ENCODE measurements around the gene FKBP1A. TPM values are rescaled to one million over a fixed set of nuclear protein-coding genes. Genes with fewer than 3 reads are reported as not detected.

FKBP1A gene
- total and polyA plus RNA-seq, 8 donors: 33.0 to 283 (median 149) TPM

DNA sequence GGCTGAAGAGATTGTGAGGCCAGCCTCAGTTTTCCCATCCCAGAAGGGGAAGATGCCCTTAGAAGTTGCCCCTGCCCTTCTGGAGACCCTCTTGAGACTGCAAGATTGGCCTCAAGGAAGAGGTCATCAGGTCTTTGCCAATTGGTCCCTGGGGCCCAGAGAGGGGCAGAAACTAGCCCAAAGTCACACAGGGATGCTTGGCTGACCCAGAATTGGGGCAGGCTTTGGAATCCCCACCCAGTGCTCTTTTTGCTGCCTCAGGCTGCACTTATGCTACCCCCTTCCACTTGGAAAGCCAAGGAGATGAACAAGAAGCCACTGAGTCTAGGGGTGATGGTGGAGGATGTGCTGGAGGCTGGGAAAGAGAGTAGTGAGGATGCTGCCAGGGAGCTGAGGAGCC lies 24.9 kb upstream of the FKBP1A start:
- DNase-seq: no peak
- no peak overlapping the region for H3K27ac ChIP-seq
- H3K36me3 ChIP-seq: no peaks in the 10 kb centered on the region
- intact Hi-C loops (cut with DNase I; ENCODE audit: low total_unique reads): no loop called here
- no peaks in the 10 kb centered on the region for H3K4me1 ChIP-seq
- no peak overlapping the region for H3K4me3 ChIP-seq
- peaks cover 0 to 9% (median 8%) of the 10 kb centered on the region in 4 donors for H3K9me3 ChIP-seq
- peaks cover 0 to 22% (median 0%) of the 10 kb centered on the region in 3 donors for H3K27me3 ChIP-seq
- no peak for TF ChIP-seq POLR2AphosphoS5 (IDR thresholded peaks at IDR 0.05)
- no peak for TF ChIP-seq EP300 (IDR thresholded peaks at IDR 0.05)
- TF ChIP-seq, protein P1, sequence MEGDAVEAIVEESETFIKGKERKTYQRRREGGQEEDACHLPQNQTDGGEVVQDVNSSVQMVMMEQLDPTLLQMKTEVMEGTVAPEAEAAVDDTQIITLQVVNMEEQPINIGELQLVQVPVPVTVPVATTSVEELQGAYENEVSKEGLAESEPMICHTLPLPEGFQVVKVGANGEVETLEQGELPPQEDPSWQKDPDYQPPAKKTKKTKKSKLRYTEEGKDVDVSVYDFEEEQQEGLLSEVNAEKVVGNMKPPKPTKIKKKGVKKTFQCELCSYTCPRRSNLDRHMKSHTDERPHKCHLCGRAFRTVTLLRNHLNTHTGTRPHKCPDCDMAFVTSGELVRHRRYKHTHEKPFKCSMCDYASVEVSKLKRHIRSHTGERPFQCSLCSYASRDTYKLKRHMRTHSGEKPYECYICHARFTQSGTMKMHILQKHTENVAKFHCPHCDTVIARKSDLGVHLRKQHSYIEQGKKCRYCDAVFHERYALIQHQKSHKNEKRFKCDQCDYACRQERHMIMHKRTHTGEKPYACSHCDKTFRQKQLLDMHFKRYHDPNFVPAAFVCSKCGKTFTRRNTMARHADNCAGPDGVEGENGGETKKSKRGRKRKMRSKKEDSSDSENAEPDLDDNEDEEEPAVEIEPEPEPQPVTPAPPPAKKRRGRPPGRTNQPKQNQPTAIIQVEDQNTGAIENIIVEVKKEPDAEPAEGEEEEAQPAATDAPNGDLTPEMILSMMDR (IDR thresholded peaks at IDR 0.05): no peak
- TF ChIP-seq POLR2A (IDR thresholded peaks at IDR 0.05): no peak

DNA sequence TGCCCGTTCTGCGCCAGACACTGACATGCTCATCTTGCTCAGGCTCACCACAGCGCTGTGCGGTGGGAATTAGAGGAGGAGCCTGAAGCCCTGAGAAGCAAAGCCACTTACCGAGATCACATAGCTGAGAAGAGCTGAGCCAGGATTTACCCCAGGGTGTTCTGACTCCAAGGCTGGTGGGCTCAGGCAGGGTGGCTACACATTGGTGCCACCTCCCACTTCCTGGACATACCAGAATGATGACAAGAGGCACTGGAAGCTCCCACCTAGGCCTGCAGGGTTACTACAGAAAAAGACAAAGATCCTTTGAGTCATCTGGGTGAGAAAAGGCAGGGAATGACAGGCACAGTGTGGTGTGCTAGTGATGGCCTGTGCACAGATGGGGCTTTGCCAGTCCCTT lies 24.4 kb upstream of the FKBP1A start:
- TF ChIP-seq EP300 (IDR thresholded peaks at IDR 0.05) (no peak), POLR2A (IDR thresholded peaks at IDR 0.05) (no peak), POLR2AphosphoS5 (IDR thresholded peaks at IDR 0.05) (no peak)
- TF ChIP-seq, protein P1 (IDR thresholded peaks at IDR 0.05): no peak
- Histone ChIP-seq H3K36me3 (no peaks in the 10 kb centered on the region), H3K27ac (no peak overlapping the region), H3K27me3 (peaks cover 0 to 17% (median 0%) of the 10 kb centered on the region in 3 donors), H3K9me3 (peaks cover 0 to 9% (median 8%) of the 10 kb centered on the region in 4 donors), H3K4me1 (no peaks in the 10 kb centered on the region), H3K4me3 (no peak overlapping the region)
- DNase-seq: no peak
- intact Hi-C loops (cut with DNase I; ENCODE audit: low total_unique reads): no loop called here
- 60 to 72% (median 71%) methylated on average over 5 of the region's 5 CpGs for WGBS, 5 donors

DNA sequence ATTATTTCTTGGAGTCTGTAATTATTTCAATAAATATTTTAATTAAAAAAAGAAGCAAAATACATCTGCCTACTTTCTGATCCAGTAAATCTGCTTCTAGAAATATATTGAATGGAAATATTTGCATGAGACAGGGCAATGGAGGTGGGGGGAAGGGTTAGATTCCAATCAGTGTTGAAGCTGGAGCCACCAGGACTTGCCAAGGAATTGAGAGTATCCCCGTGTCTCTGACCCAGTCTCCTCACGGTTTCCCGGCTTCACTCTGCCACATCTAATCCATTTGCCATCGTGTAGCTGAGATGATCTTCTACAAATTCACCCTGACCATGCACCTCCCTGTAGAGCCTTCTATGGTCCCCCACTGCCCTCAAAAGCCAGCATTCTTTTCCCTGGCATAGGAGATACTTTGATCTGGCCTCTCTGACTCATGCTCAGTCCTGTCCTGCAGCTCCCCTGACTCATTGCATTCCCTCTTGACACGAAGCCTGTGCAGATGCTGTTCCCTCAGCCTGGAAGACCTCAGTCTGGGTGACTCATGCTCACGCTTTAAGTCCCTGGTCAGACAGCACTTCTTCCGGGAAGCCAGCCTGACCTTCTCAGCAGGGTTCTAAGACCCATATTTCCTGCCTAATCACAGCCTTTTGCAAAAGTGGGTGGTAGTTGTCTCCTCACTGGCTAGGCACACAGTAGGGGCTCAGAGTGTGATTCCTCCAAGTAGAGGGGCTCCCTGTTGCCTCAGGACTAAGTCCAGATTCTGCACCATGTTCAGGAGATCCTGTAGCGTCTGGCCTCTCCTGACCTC lies 23.0 kb upstream of the FKBP1A start:
- H3K27me3 ChIP-seq: peaks cover 0 to 17% (median 0%) of the 10 kb centered on the region in 3 donors
- WGBS, 5 donors: 61 to 72% (median 69%) methylated on average over 8 of the region's 8 CpGs

DNA sequence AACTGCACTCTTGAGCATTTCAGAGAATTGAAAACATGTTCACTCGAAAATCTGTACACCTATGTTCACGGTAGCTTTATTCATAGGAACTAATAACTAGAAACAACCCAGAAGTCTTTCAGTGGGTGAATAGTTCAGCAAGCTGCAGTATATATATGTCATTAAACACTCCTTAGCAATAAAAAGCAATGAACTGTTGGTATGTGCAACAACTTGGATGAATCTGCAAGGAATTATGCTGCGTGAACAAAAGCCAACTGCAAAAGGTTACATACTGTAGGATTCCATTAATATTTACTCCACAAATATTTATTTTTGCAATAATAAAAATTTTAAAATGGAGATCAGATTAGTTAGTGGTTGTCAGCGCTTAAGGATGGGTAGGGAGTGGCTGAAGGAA lies 22.1 kb upstream of the FKBP1A start:
- DNase-seq: no peak
- no peak overlapping the region for H3K27ac ChIP-seq

More for the DNA sequence above, 23.0 kb upstream of the FKBP1A start:
- Histone ChIP-seq H3K27ac (no peak overlapping the region), H3K9me3 (peaks cover 0 to 6% (median 4%) of the 10 kb centered on the region in 4 donors), H3K4me1 (no peaks in the 10 kb centered on the region), H3K4me3 (no peak overlapping the region), H3K36me3 (no peaks in the 10 kb centered on the region)
- intact Hi-C loops (cut with DNase I; ENCODE audit: low total_unique reads): no loop called here
- TF ChIP-seq POLR2AphosphoS5 (IDR thresholded peaks at IDR 0.05) (no peak), EP300 (IDR thresholded peaks at IDR 0.05) (no peak), POLR2A (IDR thresholded peaks at IDR 0.05) (no peak)
- TF ChIP-seq, protein P1 (IDR thresholded peaks at IDR 0.05): no peak
- DNase-seq: no peak

More for the DNA sequence above, 22.1 kb upstream of the FKBP1A start:
- TF ChIP-seq POLR2AphosphoS5 (IDR thresholded peaks at IDR 0.05) (no peak), POLR2A (IDR thresholded peaks at IDR 0.05) (no peak), EP300 (IDR thresholded peaks at IDR 0.05) (no peak)
- TF ChIP-seq, protein P1 (IDR thresholded peaks at IDR 0.05): no peak
- H3K27me3 ChIP-seq: peaks cover 0 to 17% (median 0%) of the 10 kb centered on the region in 3 donors
- H3K4me1 ChIP-seq: no peaks in the 10 kb centered on the region
- no peaks in the 10 kb centered on the region for H3K36me3 ChIP-seq
- intact Hi-C loops (cut with DNase I; ENCODE audit: low total_unique reads): no loop called here
- H3K9me3 ChIP-seq: no peaks in the 10 kb centered on the region
- no peak overlapping the region for H3K4me3 ChIP-seq
- 56 to 68% (median 60%) methylated on average over 4 of the region's 4 CpGs for WGBS, 5 donors

All from stomach (tissue), 9 donors.